Parathyroid adenoma (tissue), 2 donors: ENCODE measurements around the gene COPZ1.

Source experiments
- H2AFZ ChIP-seq: fragments of 300-600 bp; sonication (generic); one replicate; pipeline ENCODE4 v1.7.0; 2017; ENCODE audit warnings: antibody characterized with exemption, mild to moderate bottlenecking
- H3K27ac ChIP-seq: fragments of 300-600 bp; sonication (generic); one replicate; pipeline ENCODE4 v1.7.0; 2017
- H3K27me3 ChIP-seq: fragments of 300-600 bp; sonication (generic); one replicate; pipeline ENCODE4 v1.7.0; 2017; ENCODE audit warnings: low read length; ENCODE audit not compliant: control insufficient read depth, insufficient read depth
- H3K36me3 ChIP-seq: fragments of 300-600 bp; sonication (generic); one replicate; pipeline ENCODE4 v1.7.0; 2017; ENCODE audit warnings: low read length; ENCODE audit not compliant: control insufficient read depth, insufficient read depth
- H3K4me1 ChIP-seq: fragments of 300-600 bp; sonication (generic); one replicate; pipeline ENCODE4 v1.7.0; 2017; ENCODE audit warnings: control low read depth
- H3K4me2 ChIP-seq: fragments of 300-600 bp; sonication (generic); one replicate; pipeline ENCODE4 v1.7.0; 2017; ENCODE audit warnings: low read length
- H3K4me3 ChIP-seq: fragments of 300-600 bp; sonication (generic); one replicate; pipeline ENCODE4 v1.7.0; 2017; ENCODE audit warnings: low read depth, low read length
- H3K79me2 ChIP-seq: fragments of 300-600 bp; sonication (generic); one replicate; pipeline ENCODE4 v1.7.0; 2017; ENCODE audit warnings: control low read depth
- H3K9ac ChIP-seq: fragments of 300-600 bp; sonication (generic); one replicate; pipeline ENCODE4 v1.7.0; 2017; ENCODE audit warnings: mild to moderate bottlenecking
- H3K9me3 ChIP-seq: fragments of 300-600 bp; sonication (generic); one replicate; pipeline ENCODE4 v1.7.0; 2017; ENCODE audit warnings: low read length; ENCODE audit not compliant: control insufficient read depth
- CTCF ChIP-seq: fragments of 300-600 bp; sonication (generic); IDR thresholded peaks from one replicate; pipeline ENCODE4 v1.7.0; 2017; ENCODE audit warnings: antibody characterized with exemption, mild to moderate bottlenecking
- donor health status: primary hyperparathyroidism.

Gene COPZ1

GRCh38 chr12:54329759-54330158 lies 4.8 kb downstream of the COPZ1 start:
- Histone ChIP-seq H3K27ac (no peak overlapping the region), H3K4me3 (no peak overlapping the region)

GRCh38 chr12:54330442-54330841 lies 5.5 kb downstream of the COPZ1 start:
- Histone ChIP-seq H3K4me1 (no peaks in the 10 kb centered on the region), H3K36me3 (no peaks in the 10 kb centered on the region), H3K9me3 (no peaks in the 10 kb centered on the region), H3K27ac (no peak overlapping the region), H2AFZ (no peak overlapping the region), H3K4me2 (no peak overlapping the region), H3K27me3 (no peaks in the 10 kb centered on the region), H3K79me2 (peaks cover 70% of the 10 kb centered on the region), H3K9ac (no peak overlapping the region), H3K4me3 (no peak overlapping the region)
- TF ChIP-seq CTCF, result no peak

More at GRCh38 chr12:54329759-54330158, 4.8 kb downstream of the COPZ1 start:
- H3K9me3 ChIP-seq, result no peaks in the 10 kb centered on the region
- no peaks in the 10 kb centered on the region for H3K4me1 ChIP-seq
- TF ChIP-seq CTCF, result no peak
- H3K4me2 ChIP-seq, result no peak overlapping the region
- no peaks in the 10 kb centered on the region for H3K27me3 ChIP-seq
- peaks cover 69% of the 10 kb centered on the region for H3K79me2 ChIP-seq
- H3K9ac ChIP-seq, result no peak overlapping the region
- H3K36me3 ChIP-seq, result no peaks in the 10 kb centered on the region
- H2AFZ ChIP-seq, result no peak overlapping the region

GRCh38 chr12:54331461-54331860 lies 6.5 kb downstream of the COPZ1 start:
- Histone ChIP-seq H3K27me3 (no peaks in the 10 kb centered on the region), H3K27ac (no peak overlapping the region), H2AFZ (no peak overlapping the region), H3K4me2 (no peak overlapping the region), H3K4me3 (no peak overlapping the region), H3K79me2 (peaks cover 65% of the 10 kb centered on the region), H3K9ac (no peak overlapping the region), H3K4me1 (no peaks in the 10 kb centered on the region), H3K9me3 (no peaks in the 10 kb centered on the region), H3K36me3 (no peaks in the 10 kb centered on the region)
- TF ChIP-seq CTCF, result no peak

- no peaks in the 10 kb centered on the region for H3K27me3 ChIP-seq
- no peaks in the 10 kb centered on the region for H3K36me3 ChIP-seq
- H3K4me3 ChIP-seq, result no peak overlapping the region
- H3K9ac ChIP-seq, result no peak overlapping the region
- TF ChIP-seq CTCF, result no peak
- H2AFZ ChIP-seq, result no peak overlapping the region
- H3K4me2 ChIP-seq, result no peak overlapping the region
- peaks cover 47% of the 10 kb centered on the region for H3K79me2 ChIP-seq
- H3K27ac ChIP-seq, result no peak overlapping the region
- no peaks in the 10 kb centered on the region for H3K9me3 ChIP-seq
- peaks cover 5% of the 10 kb centered on the region for H3K4me1 ChIP-seq
Measured at GRCh38 chr12:54333420-54334034, 8.6 kb downstream of the COPZ1 start.

GRCh38 chr12:54337280-54337842 lies 12.4 kb downstream of the COPZ1 start:
- Histone ChIP-seq H3K4me2 (peak overlapping the region; percentile 1), H3K9me3 (no peaks in the 10 kb centered on the region), H3K36me3 (no peaks in the 10 kb centered on the region), H3K27ac (no peak overlapping the region), H3K4me1 (peaks cover 5% of the 10 kb centered on the region), H3K79me2 (peaks cover 23% of the 10 kb centered on the region), H3K4me3 (no peak overlapping the region), H2AFZ (no peak overlapping the region), H3K27me3 (no peaks in the 10 kb centered on the region), H3K9ac (no peak overlapping the region)
- TF ChIP-seq CTCF, result peak; percentile 24
